ENCODE measurements around the gene TENM3.

GRCh38 chr4:182807346-182807745 lies 564.1 kb downstream of the TENM3 start:
- no peak for TF ChIP-seq GATA2 (IDR thresholded peaks at IDR 0.05; ENCODE audit: low read depth, low read length)
- TF ChIP-seq GATA3 (IDR thresholded peaks at IDR 0.05; ENCODE audit: low read depth, low read length): no peak

Measured in SH-SY5Y (cell line).